Natural killer cell treated with Interleukin-12 subunit alpha and Interleukin-12 subunit beta and Interleukin-15 and Interleukin-18, amount 100 ng/mL, for 72 hours (primary cell): Measurements from ENCODE around the gene TEX2. TPM values are rescaled to one million over a fixed set of nuclear protein-coding genes. Genes with fewer than 3 reads are reported as not detected.
A peak's percentile ranks its signal among the peaks of the same experiment; 100 is the strongest.

Experiments
- ATAC-seq, 2 donors: fragments of 150-1000 bp; cut with Tn5 transposase in 1 of 2; sonication (Bioruptor Pico), chemical (Tn5 transposase) in 1 of 2; 2 replicates each; pipeline ENCODE4 v1.10.0; 2021
- DNase-seq: peaks from one replicate; pipeline ENCODE4 v3.0.0; 2022; ENCODE audit warnings: low spot score
- H3K27ac Mint-ChIP-seq, 2 donors: 1 replicate in 1 of 2; 2 replicates in 1 of 2; pipeline ENCODE4 v1.8.0; 2022; ENCODE audit warnings: mixed read lengths in 2 of 2, mild to moderate bottlenecking in 1 of 2, moderate library complexity in 1 of 2
- H3K27me3 Mint-ChIP-seq, 2 donors: 1 replicate in 1 of 2; 2 replicates in 1 of 2; pipeline ENCODE4 v1.8.0; 2022; ENCODE audit warnings: mixed read lengths in 2 of 2
- H3K36me3 Mint-ChIP-seq: one replicate; pipeline ENCODE4 v1.8.0; 2022; ENCODE audit warnings: mixed read lengths
- H3K4me1 Mint-ChIP-seq, 2 donors: 1 replicate in 1 of 2; 2 replicates in 1 of 2; pipeline ENCODE4 v1.8.0; 2022; ENCODE audit warnings: low read depth in 2 of 2, mixed read lengths in 2 of 2, mild to moderate bottlenecking in 1 of 2
- H3K4me3 Mint-ChIP-seq: one replicate; pipeline ENCODE4 v1.8.0; 2022; ENCODE audit warnings: mixed read lengths
- H3K9me3 Mint-ChIP-seq: 2 replicates; pipeline ENCODE4 v1.8.0; 2022; ENCODE audit warnings: mixed read lengths
- total RNA-seq, 2 donors: library from RNA; stranded (reverse); gene quantifications; one replicate each; pipeline ENCODE4 v1.2.3, GENCODE V29; 2022

TEX2 gene
- total RNA-seq, 2 donors from 2014 or later = 14.0 to 28.6 TPM

DNA sequence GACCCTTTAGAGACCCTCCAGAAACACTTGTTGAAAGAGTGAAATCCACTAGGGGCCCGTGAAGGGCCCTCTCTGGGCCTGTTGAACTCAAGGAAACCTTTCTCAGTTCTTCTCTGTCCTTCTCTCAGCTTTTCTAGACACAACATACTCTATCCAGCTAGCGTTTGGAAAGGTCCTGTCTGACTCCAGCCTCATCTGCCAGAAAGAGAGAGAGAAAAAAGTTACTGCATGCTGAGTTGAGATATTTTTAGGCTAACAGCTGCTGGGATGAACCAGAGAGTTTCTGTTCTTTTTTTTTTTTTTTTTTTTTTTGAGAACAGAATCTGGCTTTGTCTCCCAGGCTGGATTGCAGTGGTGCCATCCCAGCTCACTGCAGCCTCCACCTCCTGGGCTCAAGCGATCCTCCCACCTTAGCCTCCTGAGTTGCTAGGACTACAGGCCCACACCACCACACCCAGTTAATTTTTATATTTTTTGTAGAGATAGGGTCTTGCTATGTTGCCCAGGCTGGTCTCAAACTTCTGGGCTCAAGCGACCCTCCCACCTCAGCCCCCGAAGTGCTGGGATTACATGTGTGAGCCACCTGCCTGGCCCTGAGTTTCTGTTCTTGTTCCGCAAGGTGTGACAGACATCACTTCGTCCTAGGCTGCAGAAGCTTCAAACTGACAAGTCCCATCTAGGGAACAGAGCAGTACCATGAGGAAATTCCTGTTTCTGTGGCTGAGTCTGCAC, 14.9 kb upstream of the TEX2 start:
- H3K36me3 Mint-ChIP-seq = no peaks in the 10 kb centered on the region
- no peaks in the 10 kb centered on the region for H3K9me3 Mint-ChIP-seq
- ATAC-seq (no peak), DNase-seq (no peak)
- H3K27ac Mint-ChIP-seq = no peak overlapping the region
- no peak overlapping the region for H3K4me3 Mint-ChIP-seq
- no peaks in the 10 kb centered on the region for H3K27me3 Mint-ChIP-seq
- no peaks in the 10 kb centered on the region for H3K4me1 Mint-ChIP-seq

DNA sequence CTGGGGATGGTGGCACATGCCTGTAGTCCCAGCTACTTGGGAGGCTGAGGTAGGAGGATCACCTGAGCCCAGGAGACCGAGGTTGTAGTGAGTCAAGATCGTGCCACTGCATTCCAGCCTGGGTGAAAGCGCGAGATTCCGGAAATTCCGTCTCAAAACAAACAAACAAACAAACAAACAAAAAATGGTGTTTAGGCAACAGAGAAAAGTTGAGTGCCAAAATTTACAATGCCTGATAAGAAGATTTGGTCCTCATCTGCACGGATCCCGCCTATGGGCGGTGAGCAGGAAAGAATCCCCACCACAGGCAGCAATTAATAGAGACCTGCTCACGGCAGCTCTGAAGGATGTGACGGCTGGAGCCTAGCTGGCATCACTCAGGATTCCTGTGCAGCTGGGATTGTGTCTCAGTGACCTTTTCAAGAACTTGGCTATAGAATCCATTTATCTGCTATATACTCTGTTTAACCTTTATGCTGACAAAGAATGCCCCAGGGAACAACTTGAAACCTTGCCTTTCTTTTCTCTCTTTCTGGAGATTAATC, 14.0 kb upstream of the TEX2 start:
- Mint-ChIP-seq H3K36me3 (no peaks in the 10 kb centered on the region), H3K9me3 (no peaks in the 10 kb centered on the region), H3K4me1 (no peaks in the 10 kb centered on the region), H3K4me3 (no peak overlapping the region), H3K27ac (no peak overlapping the region), H3K27me3 (no peaks in the 10 kb centered on the region)
- DNase-seq (no peak), ATAC-seq (no peak)

DNA sequence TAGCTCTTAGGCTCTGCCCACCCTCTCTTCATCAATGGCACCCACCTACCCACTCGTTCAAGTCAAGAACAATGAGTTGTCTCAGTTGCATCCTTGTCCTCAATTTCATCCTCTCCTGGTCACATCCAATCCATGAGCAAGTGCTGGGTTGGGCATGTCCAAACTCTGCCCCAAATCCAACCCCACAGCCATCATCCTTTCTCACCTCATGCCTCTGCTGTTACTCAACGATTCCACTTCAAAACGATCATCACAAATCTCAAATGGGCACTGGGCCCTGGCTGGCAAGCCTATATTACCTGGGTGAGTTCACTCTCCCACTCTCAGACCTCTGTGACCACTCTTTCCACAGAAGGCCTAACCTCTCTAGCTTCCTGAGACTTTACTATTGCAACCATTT, 12.0 kb upstream of the TEX2 start:
- Mint-ChIP-seq H3K9me3 (no peaks in the 10 kb centered on the region), H3K4me3 (no peak overlapping the region), H3K27ac (no peak overlapping the region), H3K27me3 (no peaks in the 10 kb centered on the region), H3K36me3 (no peaks in the 10 kb centered on the region), H3K4me1 (peaks cover 15 to 19% of the 10 kb centered on the region in 2 donors)
- DNase-seq (no peak), ATAC-seq (no peak)

DNA sequence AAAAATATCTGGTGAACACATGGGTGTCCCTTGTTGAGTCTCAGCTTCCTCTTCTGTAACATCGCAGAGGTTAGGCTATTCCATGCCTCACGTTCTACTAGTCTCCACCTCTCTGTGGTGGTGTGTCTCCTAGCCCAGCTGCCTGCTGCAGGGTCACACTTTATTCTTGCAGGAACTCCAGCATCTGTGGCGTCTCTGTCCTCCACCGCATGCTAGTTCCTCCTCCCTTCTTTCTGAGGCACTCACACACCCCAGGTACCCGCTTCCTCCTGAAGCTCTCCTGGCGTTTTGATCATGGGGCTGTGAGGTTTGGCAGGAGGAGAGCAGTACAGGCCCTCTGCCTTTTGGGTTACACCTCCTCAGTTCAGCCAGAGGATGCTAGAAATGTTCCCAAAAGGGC, 9.9 kb upstream of the TEX2 start:
- H3K4me3 Mint-ChIP-seq = no peak overlapping the region
- H3K36me3 Mint-ChIP-seq = no peaks in the 10 kb centered on the region
- H3K27me3 Mint-ChIP-seq = peaks cover 0 to 3% of the 10 kb centered on the region in 2 donors
- H3K27ac Mint-ChIP-seq = no peak overlapping the region
- ATAC-seq (no peak), DNase-seq (no peak)
- no peaks in the 10 kb centered on the region for H3K9me3 Mint-ChIP-seq
- H3K4me1 Mint-ChIP-seq = peaks cover 23 to 27% of the 10 kb centered on the region in 2 donors

DNA sequence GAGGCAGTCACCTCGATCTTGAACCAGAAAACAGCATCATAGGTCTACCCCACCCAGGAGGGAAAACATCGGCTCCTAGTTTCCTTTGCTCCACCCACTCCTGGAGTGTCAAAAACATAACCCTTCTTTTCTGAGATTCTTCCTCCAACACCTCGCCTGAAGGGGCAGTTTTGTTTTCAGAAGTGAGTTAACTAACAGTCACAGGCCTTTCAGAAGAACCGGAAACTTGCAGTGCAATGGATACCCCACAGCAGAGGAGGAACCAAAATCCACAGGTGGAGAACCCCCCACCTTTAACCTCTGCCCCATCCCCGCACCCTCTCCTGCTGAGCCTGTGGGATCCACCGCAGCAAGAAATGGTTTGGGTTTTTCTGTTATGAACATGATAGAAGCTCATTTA, 7.8 kb upstream of the TEX2 start:
- H3K27ac Mint-ChIP-seq = peak overlapping the region; percentile 59 to 90
- peak; percentile 41 to 57 for ATAC-seq
- peaks cover 23 to 27% of the 10 kb centered on the region in 2 donors for H3K4me1 Mint-ChIP-seq
- DNase-seq = no peak
- peak overlapping the region; percentile 61 for H3K4me3 Mint-ChIP-seq
- no peaks in the 10 kb centered on the region for H3K9me3 Mint-ChIP-seq
- H3K27me3 Mint-ChIP-seq = peaks cover 4 to 6% of the 10 kb centered on the region in 2 donors
- no peaks in the 10 kb centered on the region for H3K36me3 Mint-ChIP-seq

DNA sequence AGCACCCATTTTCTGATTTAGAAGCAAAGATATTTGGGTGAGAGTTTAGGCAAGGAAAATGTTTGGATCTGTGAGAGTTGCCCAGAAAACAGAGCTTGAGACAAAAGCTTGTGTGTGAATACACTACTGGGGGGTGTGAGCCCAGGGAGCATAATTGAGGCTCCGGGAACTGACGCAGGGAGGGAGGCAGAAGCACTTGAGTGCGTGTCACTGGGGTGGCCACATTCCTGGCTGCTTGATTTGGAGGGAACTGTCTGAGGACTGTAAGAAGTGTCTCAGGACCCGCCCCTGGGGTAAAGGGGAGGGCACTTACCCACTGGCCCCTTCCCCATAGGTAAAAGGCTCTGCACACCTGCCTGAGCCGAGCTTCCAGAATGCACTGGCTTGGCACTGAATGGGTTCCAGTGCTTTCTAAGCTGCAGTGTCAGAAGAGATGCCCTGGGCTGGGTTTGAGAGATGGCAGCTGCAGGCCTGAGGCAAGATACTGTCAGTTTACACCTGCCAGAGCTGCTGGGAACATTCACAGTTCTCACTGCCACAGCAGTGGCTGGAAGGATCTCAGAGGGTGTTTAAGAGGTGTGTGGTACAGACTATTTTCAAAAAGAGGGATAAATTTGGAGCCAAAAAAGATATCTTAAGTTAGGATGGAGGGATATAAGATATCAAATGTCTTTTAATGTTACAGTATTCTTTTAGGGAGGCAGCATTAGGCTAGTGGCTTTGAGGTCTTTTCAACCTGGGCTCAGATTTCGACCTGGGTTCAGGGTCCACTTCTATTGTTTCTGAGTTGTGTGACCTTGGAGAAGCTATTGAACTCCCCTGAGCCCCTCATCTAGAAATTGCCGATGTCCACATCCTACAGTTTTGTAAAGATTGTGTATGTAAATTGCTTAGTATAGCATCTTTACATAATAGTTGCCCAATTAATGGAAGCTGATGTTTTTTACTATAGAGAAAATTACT, 6.9 kb upstream of the TEX2 start:
- Mint-ChIP-seq H3K4me1 (peaks cover 23 to 27% of the 10 kb centered on the region in 2 donors), H3K36me3 (no peaks in the 10 kb centered on the region), H3K27ac (peak overlapping the region; percentile 59 to 90), H3K27me3 (peaks cover 4 to 6% of the 10 kb centered on the region in 2 donors), H3K4me3 (peak overlapping the region; percentile 61), H3K9me3 (no peaks in the 10 kb centered on the region)
- no peak for ATAC-seq
- no peak for DNase-seq

DNA sequence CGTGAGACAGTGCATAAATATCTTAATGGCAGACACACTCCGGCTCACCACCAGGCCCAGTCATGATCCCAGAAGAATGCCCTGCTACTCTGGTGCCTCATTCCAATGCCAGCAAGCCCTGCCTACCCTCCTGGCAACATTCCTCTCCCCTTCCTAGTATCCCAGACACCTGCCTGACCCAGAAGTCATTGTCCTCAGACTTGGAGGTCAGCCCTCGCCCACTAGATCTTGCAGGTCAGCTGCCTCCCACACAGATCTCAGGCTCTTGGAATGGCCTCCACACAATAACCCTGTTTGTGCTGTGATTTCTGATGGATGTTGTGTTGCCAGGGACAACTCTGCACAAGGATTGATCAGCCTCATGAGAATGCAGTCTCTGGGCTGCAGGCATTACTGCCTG, 1.8 kb upstream of the TEX2 start:
- Mint-ChIP-seq H3K4me3 (no peak overlapping the region), H3K27ac (no peak overlapping the region), H3K4me1 (peaks cover 37 to 39% of the 10 kb centered on the region in 2 donors), H3K27me3 (peaks cover 4 to 6% of the 10 kb centered on the region in 2 donors), H3K36me3 (no peaks in the 10 kb centered on the region), H3K9me3 (no peaks in the 10 kb centered on the region)
- no peak for DNase-seq
- no peak for ATAC-seq

DNA sequence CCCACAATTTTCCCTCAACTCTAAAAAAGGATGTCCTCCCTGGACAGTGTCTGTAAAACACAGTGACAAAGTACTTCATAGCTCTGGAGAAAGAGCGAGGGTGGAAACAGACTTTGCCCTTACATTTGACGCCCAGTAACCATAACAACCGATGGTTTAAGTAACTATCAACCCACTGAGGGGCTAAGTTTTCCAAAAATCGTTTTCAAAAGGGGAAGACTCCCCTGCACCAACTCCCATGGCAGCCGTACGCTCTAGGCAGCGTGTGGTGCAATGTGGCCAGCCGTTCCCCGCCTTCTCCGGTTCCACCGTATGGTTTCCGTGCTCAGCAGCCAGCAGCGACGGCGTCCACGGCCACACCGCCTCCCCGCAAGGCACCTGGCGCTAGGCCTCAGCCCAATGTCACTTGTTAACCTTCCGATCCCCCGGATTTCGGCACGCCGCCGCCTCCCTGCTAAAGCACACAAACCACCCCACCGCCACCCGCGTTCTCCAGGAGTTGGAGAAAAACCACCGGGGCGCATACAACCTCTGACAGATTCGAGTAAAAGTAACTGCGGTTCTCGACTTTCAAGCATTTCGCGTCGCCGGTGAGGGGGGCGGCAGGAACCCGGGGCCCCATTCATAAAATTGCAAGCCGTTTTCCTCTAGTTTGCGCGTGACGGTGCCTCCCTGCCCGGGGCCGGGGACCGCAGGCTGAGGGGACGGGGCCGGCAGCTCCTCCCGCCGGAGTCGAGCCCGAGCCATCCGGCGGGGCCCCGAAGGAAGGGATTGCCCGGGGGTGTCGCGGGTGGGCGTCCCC, 661 bp downstream of the TEX2 start:
- DNase-seq (peak; percentile 63), ATAC-seq (peak; percentile 56 to 63)
- Mint-ChIP-seq H3K4me1 (peaks cover 30 to 32% of the 10 kb centered on the region in 2 donors), H3K4me3 (peak overlapping the region; percentile 96), H3K9me3 (no peaks in the 10 kb centered on the region), H3K36me3 (no peaks in the 10 kb centered on the region), H3K27me3 (peaks cover 0 to 2% of the 10 kb centered on the region in 2 donors), H3K27ac (peak overlapping the region; percentile 71 to 80)

DNA sequence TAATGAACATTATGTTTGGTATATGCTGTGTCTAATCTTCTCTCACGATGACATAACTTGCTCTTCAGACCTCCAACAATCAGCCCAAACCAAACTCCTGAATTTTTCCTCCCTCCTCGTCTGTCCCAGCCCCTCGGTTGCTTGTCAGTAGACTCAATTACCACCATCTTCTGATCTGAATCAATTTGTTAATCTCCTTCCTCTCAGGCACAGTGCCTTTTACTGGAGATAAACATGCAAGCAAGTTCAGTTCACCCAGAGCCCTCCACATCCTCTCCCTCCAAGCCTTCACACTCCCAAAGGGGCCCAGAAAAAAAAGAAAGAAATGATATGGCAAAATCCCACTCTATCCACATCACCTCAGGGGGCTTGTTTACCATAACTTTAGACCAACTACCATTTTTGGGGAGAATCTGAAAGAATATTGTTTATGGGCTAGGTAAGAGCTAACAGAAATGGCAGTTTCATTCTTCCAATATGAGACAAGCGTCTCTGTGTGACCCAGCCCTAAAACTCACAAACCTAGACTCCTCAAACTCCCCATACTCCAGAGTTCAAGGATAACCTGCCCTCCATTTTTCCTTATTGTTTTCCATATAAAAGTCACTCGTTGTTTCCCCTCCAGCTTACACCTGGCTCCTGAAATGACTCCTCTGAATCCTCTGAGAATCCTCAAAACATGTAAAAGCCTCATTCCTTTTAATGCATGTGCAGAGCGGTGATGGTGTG, 1.5 kb downstream of the TEX2 start:
- DNase-seq (no peak), ATAC-seq (no peak)
- peaks cover 30 to 32% of the 10 kb centered on the region in 2 donors for H3K4me1 Mint-ChIP-seq
- H3K36me3 Mint-ChIP-seq = no peaks in the 10 kb centered on the region
- peak overlapping the region; percentile 96 for H3K4me3 Mint-ChIP-seq
- no peaks in the 10 kb centered on the region for H3K27me3 Mint-ChIP-seq
- H3K9me3 Mint-ChIP-seq = no peaks in the 10 kb centered on the region
- peak overlapping the region; percentile 71 to 80 for H3K27ac Mint-ChIP-seq

DNA sequence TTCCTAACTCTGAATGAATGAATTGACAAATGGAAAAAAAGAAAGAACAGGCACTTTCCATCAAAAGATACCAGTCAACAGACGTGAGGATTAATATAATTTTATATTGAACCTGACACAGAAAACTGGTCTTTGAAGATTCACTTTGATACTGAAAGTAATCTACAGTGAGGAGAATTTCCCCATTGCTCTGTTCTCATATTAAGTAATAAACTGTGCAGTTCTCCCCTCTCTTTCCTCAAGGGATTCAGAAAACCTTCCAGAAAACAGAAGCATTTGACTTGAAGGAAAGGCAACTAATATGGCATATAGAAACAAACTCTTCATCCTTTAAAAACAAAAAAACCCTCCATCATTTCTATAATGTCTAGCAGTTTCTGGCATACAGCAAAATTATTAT, 2.2 kb downstream of the TEX2 start:
- peak overlapping the region in 1 of 2 donors; percentile 72 for H3K27ac Mint-ChIP-seq
- peak overlapping the region; percentile 96 for H3K4me3 Mint-ChIP-seq
- DNase-seq = no peak
- no peak for ATAC-seq
- no peaks in the 10 kb centered on the region for H3K9me3 Mint-ChIP-seq
- no peaks in the 10 kb centered on the region for H3K36me3 Mint-ChIP-seq
- no peaks in the 10 kb centered on the region for H3K27me3 Mint-ChIP-seq
- H3K4me1 Mint-ChIP-seq = peaks cover 33 to 35% of the 10 kb centered on the region in 2 donors

DNA sequence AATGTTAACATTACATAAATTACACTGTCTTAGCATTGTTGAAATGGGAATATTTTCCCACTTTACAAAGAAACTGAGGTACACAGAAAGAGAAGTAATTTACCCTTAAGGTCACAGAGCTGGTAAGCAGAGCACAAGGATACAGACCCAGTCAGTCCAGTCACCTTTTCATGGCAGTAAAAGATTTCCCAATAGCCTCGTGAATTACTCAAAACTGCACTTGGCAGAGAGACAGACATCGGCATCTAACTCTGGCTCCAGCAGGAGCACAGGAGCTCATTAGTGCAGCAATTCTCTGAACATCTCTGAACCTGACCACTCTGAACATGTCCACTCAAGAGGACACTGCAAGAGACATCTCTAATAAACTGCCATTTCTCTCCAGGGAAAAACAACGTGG, 3.1 kb downstream of the TEX2 start:
- H3K4me1 Mint-ChIP-seq = peaks cover 33 to 35% of the 10 kb centered on the region in 2 donors
- no peak for DNase-seq
- no peak for ATAC-seq
- no peaks in the 10 kb centered on the region for H3K9me3 Mint-ChIP-seq
- H3K27me3 Mint-ChIP-seq = no peaks in the 10 kb centered on the region
- no peaks in the 10 kb centered on the region for H3K36me3 Mint-ChIP-seq
- no peak overlapping the region for H3K27ac Mint-ChIP-seq
- no peak overlapping the region for H3K4me3 Mint-ChIP-seq

DNA sequence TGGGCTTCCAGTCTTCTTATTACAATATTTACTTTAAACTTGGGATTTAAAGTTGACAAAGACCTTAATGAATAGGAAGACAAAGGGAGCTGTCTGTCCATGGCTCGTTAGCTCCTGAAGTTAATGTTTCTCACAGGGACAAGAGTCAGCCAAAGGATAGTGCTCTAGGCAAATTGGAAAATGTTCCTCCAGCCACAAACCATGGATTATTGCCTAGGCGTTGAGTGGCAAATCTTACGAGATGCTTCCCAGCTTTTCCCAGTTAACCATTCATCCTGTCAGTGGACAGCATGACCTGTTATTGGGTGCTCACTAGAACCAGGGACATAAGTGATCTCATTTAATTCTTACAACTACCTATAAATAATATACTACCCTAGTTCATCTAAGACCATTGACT, 3.6 kb downstream of the TEX2 start:
- no peaks in the 10 kb centered on the region for H3K36me3 Mint-ChIP-seq
- no peak for ATAC-seq
- H3K4me1 Mint-ChIP-seq = peaks cover 33 to 35% of the 10 kb centered on the region in 2 donors
- DNase-seq = no peak
- H3K9me3 Mint-ChIP-seq = no peaks in the 10 kb centered on the region
- no peak overlapping the region for H3K27ac Mint-ChIP-seq
- no peak overlapping the region for H3K4me3 Mint-ChIP-seq
- no peaks in the 10 kb centered on the region for H3K27me3 Mint-ChIP-seq
